ENCODE results near the gene NHEJ1. TPM values are rescaled to one million over a fixed set of nuclear protein-coding genes. Genes with fewer than 3 reads are reported as not detected.

The NHEJ1 gene
- total RNA-seq, 5 donors from 2014 or later (not counting 1 experiment from before 2014, with no cell fraction given): 17.3 to 21.1 (median 18.2) TPM

GRCh38 chr2:219111375-219112061, 49.1 kb downstream of the NHEJ1 start:
- POLR2A ChIA-PET: no interaction called here
- H3K4me1 Mint-ChIP-seq: peaks cover 21 to 33% (median 30%) of the 10 kb centered on the region in 3 donors

GRCh38 chr2:219109471-219109870, 51.1 kb downstream of the NHEJ1 start:
- Mint-ChIP-seq H3K27me3 (no peaks in the 10 kb centered on the region), H3K9me3 (no peaks in the 10 kb centered on the region), H3K4me1 (peaks cover 29 to 47% (median 45%) of the 10 kb centered on the region in 3 donors), H3K36me3 (peaks cover 24% of the 10 kb centered on the region), H3K27ac (no peak overlapping the region), H3K4me3 (no peak overlapping the region)
- POLR2A ChIA-PET: no interaction called here
- ATAC-seq (replicated peaks in 1 of 4): peak in 3 of 4 experiments; percentile 60 to 98 (median 81)
- peaks cover 4% of the 10 kb centered on the region in 2 experiments for H3K4me1 ChIP-seq (ENCODE audit: control insufficient read depth in 1 of 2, extremely low read depth in 1 of 2, insufficient read depth in 2 of 2, low read length in 2 of 2)
- WGBS (ENCODE audit: insufficient coverage): no CpG with 5 or more reads among the region's 3 CpGs
- CTCF ChIA-PET: interaction anchor here in 1 of 2 donors (0.6 to 1.0 kb wide), 2 partner anchors 28 to 51 kb away, joined by 3 read pairs; no protein-coding TSS in a partner anchor
- no peaks in the 10 kb centered on the region for H3K27me3 ChIP-seq (replicated peaks in 1 of 2; ENCODE audit: control insufficient read depth in 2 of 2, extremely low read depth in 1 of 2, insufficient read depth in 2 of 2, low read length in 1 of 2)
- peaks cover 0 to 4% of the 10 kb centered on the region in 2 donors for H3K36me3 ChIP-seq (ENCODE audit: control insufficient read depth in 2 of 2, extremely low read depth in 1 of 2, insufficient read depth in 1 of 2, low read length in 1 of 2)
- H3K9me3 ChIP-seq: no peaks in the 10 kb centered on the region
- H3K27ac ChIP-seq (ENCODE audit: low read length): no peak overlapping the region
- peak in 34 of 35 experiments; percentile 5 to 73 (median 44) for DNase-seq
- no peak overlapping the region for H3K4me3 ChIP-seq (ENCODE audit: control insufficient read depth in 1 of 2, extremely low read depth in 1 of 2, low read length in 1 of 2)

More at GRCh38 chr2:219111375-219112061, 49.1 kb downstream of the NHEJ1 start:
- Histone ChIP-seq H3K9me3 (no peaks in the 10 kb centered on the region), H3K27me3 (replicated peaks in 1 of 2; ENCODE audit: control insufficient read depth in 2 of 2, extremely low read depth in 1 of 2, insufficient read depth in 2 of 2, low read length in 1 of 2) (no peaks in the 10 kb centered on the region), H3K36me3 (ENCODE audit: control insufficient read depth in 2 of 2, extremely low read depth in 1 of 2, insufficient read depth in 1 of 2, low read length in 1 of 2) (peaks cover 3 to 4% of the 10 kb centered on the region in 2 donors), H3K27ac (ENCODE audit: low read length) (no peak overlapping the region), H3K4me1 (ENCODE audit: control insufficient read depth in 1 of 2, extremely low read depth in 1 of 2, insufficient read depth in 2 of 2, low read length in 2 of 2) (peaks cover 4% of the 10 kb centered on the region in 2 experiments), H3K4me3 (ENCODE audit: control insufficient read depth in 1 of 2, extremely low read depth in 1 of 2, low read length in 1 of 2) (no peak overlapping the region)
- no peak for ATAC-seq (replicated peaks in 1 of 4)
- CTCF ChIA-PET: interaction anchor here (0.9 to 1.2 kb wide), 2 partner anchors 43 to 53 kb away, joined by 3 read pairs; no protein-coding TSS in a partner anchor
- no peaks in the 10 kb centered on the region for H3K9me3 Mint-ChIP-seq
- DNase-seq: no peak
- peaks cover 30% of the 10 kb centered on the region for H3K36me3 Mint-ChIP-seq
- no peak overlapping the region for H3K27ac Mint-ChIP-seq
- WGBS (ENCODE audit: insufficient coverage): 100% methylated on average over 3 of the region's 5 CpGs
- H3K4me3 Mint-ChIP-seq: no peak overlapping the region
- H3K27me3 Mint-ChIP-seq: no peaks in the 10 kb centered on the region

- WGBS (ENCODE audit: insufficient coverage): 76% methylated on average over 3 of the region's 8 CpGs
- POLR2A ChIA-PET: interaction anchor here in 1 of 2 donors (0.6 kb wide), 1 partner anchor 579 kb away, joined by 3 read pairs; no protein-coding TSS in a partner anchor
- no peaks in the 10 kb centered on the region for H3K9me3 Mint-ChIP-seq
Observed at GRCh38 chr2:219107758-219108157, 52.9 kb downstream of the NHEJ1 start.

GRCh38 chr2:219106251-219106650, 54.4 kb downstream of the NHEJ1 start:
- ChIA-PET CTCF (no interaction called here), POLR2A (no interaction called here)
- H3K9me3 Mint-ChIP-seq: no peaks in the 10 kb centered on the region
- H3K4me1 Mint-ChIP-seq: peaks cover 33 to 51% (median 40%) of the 10 kb centered on the region in 3 donors
- no peak for ATAC-seq (replicated peaks in 1 of 4)
- Histone ChIP-seq H3K4me1 (ENCODE audit: control insufficient read depth in 1 of 2, extremely low read depth in 1 of 2, insufficient read depth in 2 of 2, low read length in 2 of 2) (peaks cover 4% of the 10 kb centered on the region in 2 experiments), H3K36me3 (ENCODE audit: control insufficient read depth in 2 of 2, extremely low read depth in 1 of 2, insufficient read depth in 1 of 2, low read length in 1 of 2) (peaks cover 0 to 4% of the 10 kb centered on the region in 2 donors), H3K27me3 (replicated peaks in 1 of 2; ENCODE audit: control insufficient read depth in 2 of 2, extremely low read depth in 1 of 2, insufficient read depth in 2 of 2, low read length in 1 of 2) (no peaks in the 10 kb centered on the region), H3K4me3 (ENCODE audit: control insufficient read depth in 1 of 2, extremely low read depth in 1 of 2, low read length in 1 of 2) (no peak overlapping the region), H3K27ac (ENCODE audit: low read length) (no peak overlapping the region), H3K9me3 (no peaks in the 10 kb centered on the region)
- H3K27ac Mint-ChIP-seq: no peak overlapping the region
- no peaks in the 10 kb centered on the region for H3K27me3 Mint-ChIP-seq
- peaks cover 30% of the 10 kb centered on the region for H3K36me3 Mint-ChIP-seq
- DNase-seq: no peak
- H3K4me3 Mint-ChIP-seq: no peak overlapping the region
- 95% methylated on average over 2 of the region's 3 CpGs for WGBS (ENCODE audit: insufficient coverage)

More at GRCh38 chr2:219107758-219108157, 52.9 kb downstream of the NHEJ1 start:
- Histone ChIP-seq H3K27ac (ENCODE audit: low read length) (no peak overlapping the region), H3K4me3 (ENCODE audit: control insufficient read depth in 1 of 2, extremely low read depth in 1 of 2, low read length in 1 of 2) (no peak overlapping the region), H3K36me3 (ENCODE audit: control insufficient read depth in 2 of 2, extremely low read depth in 1 of 2, insufficient read depth in 1 of 2, low read length in 1 of 2) (peaks cover 0 to 4% of the 10 kb centered on the region in 2 donors), H3K4me1 (ENCODE audit: control insufficient read depth in 1 of 2, extremely low read depth in 1 of 2, insufficient read depth in 2 of 2, low read length in 2 of 2) (peaks cover 4% of the 10 kb centered on the region in 2 experiments), H3K27me3 (replicated peaks in 1 of 2; ENCODE audit: control insufficient read depth in 2 of 2, extremely low read depth in 1 of 2, insufficient read depth in 2 of 2, low read length in 1 of 2) (no peaks in the 10 kb centered on the region), H3K9me3 (no peaks in the 10 kb centered on the region)
- no peak for ATAC-seq (replicated peaks in 1 of 4)
- Mint-ChIP-seq H3K36me3 (peaks cover 25% of the 10 kb centered on the region), H3K4me1 (peaks cover 33 to 51% (median 44%) of the 10 kb centered on the region in 3 donors), H3K27me3 (no peaks in the 10 kb centered on the region), H3K4me3 (no peak overlapping the region), H3K27ac (no peak overlapping the region)
- DNase-seq: no peak
- CTCF ChIA-PET: interaction anchor here (0.7 to 1.4 kb wide), 2 partner anchors 12 kb away, joined by 3 to 6 read pairs; no protein-coding TSS in a partner anchor

GRCh38 chr2:219104107-219105035, 56.2 kb downstream of the NHEJ1 start:
- Histone ChIP-seq H3K4me3 (ENCODE audit: control insufficient read depth in 1 of 2, extremely low read depth in 1 of 2, low read length in 1 of 2) (no peak overlapping the region), H3K4me1 (ENCODE audit: control insufficient read depth in 1 of 2, extremely low read depth in 1 of 2, insufficient read depth in 2 of 2, low read length in 2 of 2) (peaks cover 0 to 1% of the 10 kb centered on the region in 2 experiments), H3K36me3 (ENCODE audit: control insufficient read depth in 2 of 2, extremely low read depth in 1 of 2, insufficient read depth in 1 of 2, low read length in 1 of 2) (peaks cover 0 to under 1% of the 10 kb centered on the region in 2 donors), H3K27me3 (replicated peaks in 1 of 2; ENCODE audit: control insufficient read depth in 2 of 2, extremely low read depth in 1 of 2, insufficient read depth in 2 of 2, low read length in 1 of 2) (no peaks in the 10 kb centered on the region), H3K27ac (ENCODE audit: low read length) (no peak overlapping the region), H3K9me3 (no peaks in the 10 kb centered on the region)
- Mint-ChIP-seq H3K4me3 (no peak overlapping the region), H3K27ac (no peak overlapping the region), H3K27me3 (no peaks in the 10 kb centered on the region), H3K36me3 (peaks cover 24% of the 10 kb centered on the region), H3K9me3 (no peaks in the 10 kb centered on the region), H3K4me1 (peaks cover 20 to 37% (median 33%) of the 10 kb centered on the region in 3 donors)
- DNase-seq: peak in 1 of 35 experiments; percentile 55
- POLR2A ChIA-PET: no interaction called here
- CTCF ChIA-PET: interaction anchor here (0.5 to 1.7 kb wide), 9 partner anchors 15 to 298 kb away, joined by 3 to 12 read pairs (median 5); no protein-coding TSS in a partner anchor
- peak in 1 of 4 experiments; percentile 38 for ATAC-seq (replicated peaks in 1 of 4)
- 100% methylated on average over 1 of the region's 4 CpGs for WGBS (ENCODE audit: insufficient coverage)

- no CpG with 5 or more reads among the region's 1 CpG for WGBS (ENCODE audit: insufficient coverage)
- Histone ChIP-seq H3K9me3 (no peaks in the 10 kb centered on the region), H3K4me1 (ENCODE audit: control insufficient read depth in 1 of 2, extremely low read depth in 1 of 2, insufficient read depth in 2 of 2, low read length in 2 of 2) (no peaks in the 10 kb centered on the region), H3K27ac (ENCODE audit: low read length) (no peak overlapping the region), H3K27me3 (replicated peaks in 1 of 2; ENCODE audit: control insufficient read depth in 2 of 2, extremely low read depth in 1 of 2, insufficient read depth in 2 of 2, low read length in 1 of 2) (no peaks in the 10 kb centered on the region), H3K36me3 (ENCODE audit: control insufficient read depth in 2 of 2, extremely low read depth in 1 of 2, insufficient read depth in 1 of 2, low read length in 1 of 2) (peaks cover 0 to 11% of the 10 kb centered on the region in 2 donors), H3K4me3 (ENCODE audit: control insufficient read depth in 1 of 2, extremely low read depth in 1 of 2, low read length in 1 of 2) (no peak overlapping the region)
- Mint-ChIP-seq H3K4me3 (no peak overlapping the region), H3K27me3 (no peaks in the 10 kb centered on the region), H3K27ac (no peak overlapping the region), H3K4me1 (peaks cover 2 to 4% (median 3%) of the 10 kb centered on the region in 3 donors), H3K9me3 (no peaks in the 10 kb centered on the region), H3K36me3 (peaks cover 19% of the 10 kb centered on the region)
- CTCF ChIA-PET: interaction anchor here (0.6 to 1.0 kb wide), 2 partner anchors 71 to 112 kb away, joined by 3 to 8 read pairs; no protein-coding TSS in a partner anchor
- ATAC-seq (replicated peaks in 1 of 4): no peak
- DNase-seq: no peak
- POLR2A ChIA-PET: interaction anchor here in 1 of 2 donors (1.1 kb wide), 1 partner anchor 11 kb away, joined by 3 read pairs; no protein-coding TSS in a partner anchor
Observed at GRCh38 chr2:219099329-219099728, 61.3 kb downstream of the NHEJ1 start.
